GM12878 (cell line): ENCODE measurements around the gene ADGRD1. TPM values are rescaled to one million over a fixed set of nuclear protein-coding genes. Genes with fewer than 3 reads are reported as not detected.

Experiments used
- ATAC-seq: fragments of 200-7000 bp; cut with Tn5 transposase; 3 replicates; pipeline ENCODE4 v1.9.1; 2020; ENCODE audit warnings: mild to moderate bottlenecking, moderate library complexity
- BruUV-seq: library from RNA; stranded (reverse); fragments of 400-500 nt; replicated peaks from 2 replicates; lab custom pipeline; 2021; lab: Mats Ljungman, UMichigan
- CTCF ChIA-PET: fragments of 300-600 bp; sonication (Branson Sonifier 250); formaldehyde crosslinking; extraction: SDS; loops from one replicate; lab custom pipeline; 2021; ENCODE audit warnings: inconsistent platforms; lab: Yijun Ruan, JAX
- POLR2A ChIA-PET: fragments of 350-600 bp; formaldehyde crosslinking; extraction: SDS; loops from one replicate; lab custom pipeline; 2021; ENCODE audit warnings: inconsistent platforms; lab: Charles Lee
- RAD21 ChIA-PET: fragments of 300-600 bp; sonication (Branson Sonifier 250); formaldehyde crosslinking; loops from one replicate; lab custom pipeline; 2023; ENCODE audit warnings: antibody characterized with exemption; ENCODE audit not compliant: unreplicated experiment; lab: Charles Lee
- SMC1A ChIA-PET: fragments of 300-600 bp; sonication (Branson Sonifier 250); formaldehyde crosslinking; loops from one replicate; lab custom pipeline; 2023; ENCODE audit not compliant: unreplicated experiment, uncharacterized antibody; lab: Charles Lee
- DNase-seq: peaks from one replicate; pipeline ENCODE4 v3.0.0-alpha.2; 2011; ENCODE audit warnings: low read depth, low spot score
- FAIRE-seq: peaks from 3 replicates; lab custom pipeline; 2011; peaks lifted over from hg19 to GRCh38; lab: Jason Lieb, UNC
- H2AFZ ChIP-seq: 2 replicates; pipeline ENCODE4 v1.6.0; 2011; ENCODE audit warnings: low read depth, low read length, control low read depth; ENCODE audit not compliant: control insufficient read depth
- H3K27ac ChIP-seq: 2 replicates; pipeline ENCODE4 v1.5.1; 2011; ENCODE audit warnings: control low read depth; ENCODE audit not compliant: control insufficient read depth, insufficient read depth
- H3K27me3 ChIP-seq, 2 experiments: replicated peaks in 1 of 2; 2 replicates each; pipeline versions ENCODE4 v1.6.0 to v1.6.1; 2011; ENCODE audit warnings: low read length in 1 of 2; ENCODE audit not compliant: control insufficient read depth in 2 of 2, insufficient read depth in 2 of 2
- H3K36me3 ChIP-seq, 2 experiments: 2 replicates each; pipeline ENCODE4 v1.5.1; 2011; ENCODE audit warnings: low read length in 1 of 2; ENCODE audit not compliant: control insufficient read depth in 2 of 2, insufficient read depth in 2 of 2
- H3K4me1 ChIP-seq: 2 replicates; pipeline ENCODE4 v1.6.1; 2011; ENCODE audit warnings: mild to moderate bottlenecking, low read length, moderate library complexity, mixed read lengths; ENCODE audit not compliant: control insufficient read depth, insufficient read depth
- H3K4me2 ChIP-seq: 2 replicates; pipeline ENCODE4 v1.6.0; 2011; ENCODE audit warnings: control low read depth; ENCODE audit not compliant: control insufficient read depth, insufficient read depth
- H3K4me3 ChIP-seq: fragments of 200-600 bp; sonication (generic); 2 replicates; pipeline ENCODE4 v1.5.1; 2016
- H3K79me2 ChIP-seq: 2 replicates; pipeline ENCODE4 v1.6.0; 2011; ENCODE audit warnings: low read length; ENCODE audit not compliant: control insufficient read depth, insufficient read depth
- H3K9ac ChIP-seq: 2 replicates; pipeline ENCODE4 v1.8.0; 2011; ENCODE audit warnings: low read length, control low read depth, mixed read lengths; ENCODE audit not compliant: control insufficient read depth, insufficient read depth
- H3K9me3 ChIP-seq: replicated peaks from 3 replicates; pipeline ENCODE4 v1.5.1; 2011; ENCODE audit warnings: mild to moderate bottlenecking, low read length; ENCODE audit not compliant: control insufficient read depth, insufficient read depth
- H4K20me1 ChIP-seq: 2 replicates; pipeline ENCODE4 v1.6.0; 2011; ENCODE audit not compliant: control insufficient read depth, insufficient read depth
- CTCF ChIP-seq, 3 experiments: IDR thresholded peaks in 2 of 3; conservative IDR thresholded peaks in 1 of 3; 2 replicates each; pipeline ENCODE4 v1.5.1; 2011; ENCODE audit warnings: low read depth in 3 of 3, low read length in 3 of 3, mild to moderate bottlenecking in 3 of 3, control low read depth in 2 of 3, moderate library complexity in 2 of 3, inconsistent platforms in 1 of 3, mixed read lengths in 1 of 3; ENCODE audit not compliant: control insufficient read depth in 2 of 3, insufficient read depth in 1 of 3; ENCODE audit errors: extremely low read depth in 1 of 3
- ELK1 ChIP-seq: IDR thresholded peaks from 2 replicates; pipeline ENCODE4 v1.6.1; 2012; ENCODE audit warnings: low read depth, low read length, improper control_type of control experiment
- MTA2 ChIP-seq: fragments of 450-650 bp; IDR thresholded peaks from 2 replicates; pipeline ENCODE4 v1.6.1; 2016; ENCODE audit warnings: low read depth, mild to moderate bottlenecking, moderate library complexity
- NBN ChIP-seq: fragments of 450-650 bp; IDR thresholded peaks from 2 replicates; pipeline ENCODE4 v1.6.1; 2016
- PBX3 ChIP-seq: IDR thresholded peaks from 2 replicates; pipeline ENCODE4 v1.6.1; 2011; ENCODE audit warnings: mild to moderate bottlenecking, low read depth, low read length, moderate library complexity; ENCODE audit not compliant: insufficient replicate concordance
- RB1 ChIP-seq: fragments of 450-650 bp; formaldehyde crosslinking; IDR thresholded peaks from 2 replicates; pipeline ENCODE4 v1.6.1; 2017; ENCODE audit warnings: mild to moderate bottlenecking, borderline replicate concordance
- REST ChIP-seq: IDR thresholded peaks from 2 replicates; pipeline ENCODE4 v1.6.1; 2012; ENCODE audit warnings: mild to moderate bottlenecking, low read depth, low read length
- WRNIP1 ChIP-seq: IDR thresholded peaks from 2 replicates; pipeline ENCODE4 v1.6.1; 2011; ENCODE audit warnings: low read depth, low read length, improper control_type of control experiment, borderline replicate concordance
- ZNF384 ChIP-seq: IDR thresholded peaks from 2 replicates; pipeline ENCODE4 v1.6.1; 2012; ENCODE audit warnings: low read depth, mild to moderate bottlenecking, low read length, improper control_type of control experiment, borderline replicate concordance
- WGBS: methylation state at CpG from one replicate; pipeline ENCODE4 v1.1.6; 2016; ENCODE audit warnings: low lambda C conversion rate; ENCODE audit not compliant: insufficient replicate concordance, insufficient coverage; ENCODE audit errors: missing lambda C conversion rate; 5-methylcytosine and 5-hydroxymethylcytosine counted together
- in situ Hi-C: fragments of 300-500 bp; cut with MboI; formaldehyde crosslinking; loops from 9 replicates; pipeline ENCODE4 v1.14.3; 2018; ENCODE audit warnings: mixed read lengths
- intact Hi-C: fragments of 100-400 bp; cut with micrococcal nuclease; formaldehyde crosslinking; loops from one replicate; pipeline ENCODE4 v1.14.2; 2022; ENCODE audit not compliant: unreplicated experiment
- polyA plus RNA-seq, 11 experiments: library from polyadenylated mRNA; depleted of rRNA in 4 of 11; unstranded in 6 of 11; stranded (reverse) in 5 of 11; fragments of >200 nt; fragmentation: Nextera tagmentation in 4 of 11; fragmentation: Illumina TruSeq in 1 of 11; extraction: Ambion mirVana in 4 of 11; extraction: Trizol in 1 of 11; gene quantifications; 1 replicate in 1 of 11; 2 replicates in 10 of 11; pipeline versions ENCODE4 v1.2.1 to v1.2.3, GENCODE V29; 2011 to 2016; ENCODE audit warnings: inconsistent platforms in 2 of 11, missing spikeins in 2 of 11, low read depth in 1 of 11
- total RNA-seq, 4 experiments: library from RNA; depleted of rRNA in 3 of 4; stranded (reverse); fragments of >200 nt in 3 of 4; fragmentation: Illumina TruSeq in 1 of 4; extraction: Trizol in 1 of 4; gene quantifications; 2 replicates each; pipeline versions ENCODE4 v1.2.1 to v1.2.3, GENCODE V29; 2013 to 2021

ADGRD1 gene
- total and polyA plus RNA-seq, 10 of the 15 experiments (the other 5 are each of a cell fraction or from before 2014, with no cell fraction given): 0.15 to 12.7 (median 1.2) TPM

- 79% methylated on average over 11 of the region's 11 CpGs for WGBS
- Histone ChIP-seq H2AFZ (no peak overlapping the region), H3K79me2 (no peaks in the 10 kb centered on the region), H3K36me3 (no peaks in the 10 kb centered on the region), H3K4me2 (no peak overlapping the region), H3K9me3 (no peaks in the 10 kb centered on the region; the same call in 1 of the 3 replicates), H3K27me3 (no peaks in the 10 kb centered on the region), H4K20me1 (no peaks in the 10 kb centered on the region), H3K27ac (no peak overlapping the region), H3K4me1 (peaks cover 4% of the 10 kb centered on the region; the same call in 1 of the 2 replicates), H3K9ac (no peak overlapping the region), H3K4me3 (no peak overlapping the region)
- no peak for ATAC-seq
- no peak for DNase-seq
- ChIA-PET RAD21 (no interaction called here), SMC1A (interaction anchor here (1.6 kb wide), 2 partner anchors 11 to 21 kb away, joined by 4 read pairs; no protein-coding TSS in a partner anchor), CTCF (interaction anchor here (0.8 kb wide), 1 partner anchor 32 kb away, joined by 3 read pairs; no protein-coding TSS in a partner anchor), POLR2A (interaction anchor here (0.8 kb wide), 1 partner anchor 30 kb away, joined by 3 read pairs; no protein-coding TSS in a partner anchor)
- intact Hi-C loops (no loop called here), in situ Hi-C loops (no loop called here)
- TF ChIP-seq NBN (no peak), ELK1 (no peak), REST (no peak), ZNF384 (no peak), RB1 (no peak), MTA2 (no peak), CTCF (IDR thresholded peaks at IDR 0.05 in 2 of 3, conservative IDR thresholded peaks at IDR 0.05 in 1 of 3; ENCODE audit: control insufficient read depth in 2 of 3, extremely low read depth in 1 of 3, insufficient read depth in 1 of 3, low read depth in 3 of 3, low read length in 3 of 3) (no peak), WRNIP1 (no peak), PBX3 (no peak)
- BruUV-seq: no TSS peak
- FAIRE-seq: no peak
Measured at GRCh38 chr12:130949806-130950205, 3.9 kb upstream of the ADGRD1 start.
